HL-60/S4 treated with phorbol 12-myristate 13-acetate at 8.2 ng/mL for 4 days and 3 days (cell line): ENCODE results near the gene CCDC83.
"Not testable (repeated sequence)": the region's sequence is repeated elsewhere in the genome, so short reads cannot be mapped to it uniquely, and the experiment has no call there.

Experiments used
- in situ Hi-C: fragments of 300-500 bp; cut with MboI; formaldehyde crosslinking; loops from 2 replicates; pipeline ENCODE4 v1.15.0; 2022; ENCODE audit warnings: low sequenced_read_pairs

The CCDC83 gene

DNA sequence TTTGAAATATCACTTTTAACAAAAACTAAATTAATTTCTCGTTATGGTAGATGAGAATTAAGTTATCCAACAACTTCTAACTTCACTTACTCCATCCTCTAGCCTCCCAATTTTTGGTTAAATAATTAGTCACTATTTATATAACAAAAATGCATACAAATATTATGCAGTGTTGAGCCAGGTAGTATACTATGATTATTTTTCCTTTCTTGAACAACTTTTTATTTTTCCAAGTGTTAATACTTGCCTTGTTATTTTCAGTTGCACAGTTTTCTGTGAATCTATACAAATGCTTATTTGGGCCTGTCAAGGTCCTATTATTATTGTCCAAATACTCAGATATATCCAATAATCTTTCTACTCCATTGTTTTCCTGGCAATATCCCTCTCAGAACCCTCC is 19.9 kb upstream of the CCDC83 start:
- in situ Hi-C loops, result no loop called here

DNA sequence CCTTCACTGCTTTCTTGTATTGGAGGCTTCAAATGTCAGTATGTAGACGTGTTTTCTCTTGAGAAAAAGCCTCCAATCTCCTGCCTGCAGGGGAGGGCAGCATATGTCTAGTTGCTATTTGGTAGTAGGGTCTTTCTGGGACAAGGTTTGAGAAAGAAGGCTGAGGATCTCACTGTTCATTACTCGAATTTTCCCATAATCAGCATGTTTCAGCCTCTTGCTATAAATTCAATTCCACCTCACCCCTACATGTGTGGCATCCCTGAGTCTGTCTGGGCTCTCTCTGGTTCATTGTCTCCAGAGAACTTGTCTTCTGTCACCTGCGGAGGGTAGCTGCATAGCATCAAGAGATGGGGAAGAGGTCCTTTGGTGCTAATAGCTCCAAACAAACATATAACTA is 19.5 kb upstream of the CCDC83 start:
- in situ Hi-C loops, result no loop called here

DNA sequence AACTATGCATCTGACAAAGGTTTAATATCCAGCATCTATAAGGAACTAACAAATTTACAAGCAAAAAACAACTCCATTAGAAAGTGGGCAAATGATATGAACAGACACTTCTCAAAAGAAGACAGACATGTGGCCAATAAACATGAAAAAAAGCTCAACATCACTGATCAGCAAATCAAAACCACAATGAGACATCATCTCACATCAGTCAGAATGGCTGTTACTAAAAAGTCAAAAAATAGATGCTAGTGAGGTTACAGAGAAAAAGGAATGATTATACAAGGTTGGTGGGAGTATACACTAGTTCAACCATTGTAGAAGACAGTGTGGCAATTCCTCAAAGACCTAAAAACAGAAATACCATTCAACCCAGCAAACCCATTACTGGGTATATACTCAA is 14.3 kb upstream of the CCDC83 start:
- in situ Hi-C loops, result not testable (repeated sequence)

DNA sequence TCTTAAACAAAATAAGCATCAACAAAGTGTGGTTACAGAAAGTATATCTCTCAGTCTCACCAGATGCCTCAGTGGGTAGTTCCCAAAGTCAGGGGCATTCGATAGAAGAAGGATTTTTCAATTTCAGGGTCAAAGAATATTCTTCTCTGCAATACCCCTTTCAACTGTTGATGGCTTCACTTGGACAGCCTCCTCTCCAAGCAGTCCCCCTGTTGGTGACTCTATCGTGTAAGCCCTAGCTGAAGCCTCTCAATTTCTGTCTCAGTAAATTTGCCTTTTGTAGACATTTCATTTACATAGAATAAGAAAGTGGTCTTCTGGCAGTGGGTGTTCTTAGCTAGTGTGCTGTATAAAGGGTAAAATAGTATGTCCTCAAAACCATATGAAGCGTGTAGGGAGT is 11.3 kb upstream of the CCDC83 start:
- in situ Hi-C loops, result no loop called here

DNA sequence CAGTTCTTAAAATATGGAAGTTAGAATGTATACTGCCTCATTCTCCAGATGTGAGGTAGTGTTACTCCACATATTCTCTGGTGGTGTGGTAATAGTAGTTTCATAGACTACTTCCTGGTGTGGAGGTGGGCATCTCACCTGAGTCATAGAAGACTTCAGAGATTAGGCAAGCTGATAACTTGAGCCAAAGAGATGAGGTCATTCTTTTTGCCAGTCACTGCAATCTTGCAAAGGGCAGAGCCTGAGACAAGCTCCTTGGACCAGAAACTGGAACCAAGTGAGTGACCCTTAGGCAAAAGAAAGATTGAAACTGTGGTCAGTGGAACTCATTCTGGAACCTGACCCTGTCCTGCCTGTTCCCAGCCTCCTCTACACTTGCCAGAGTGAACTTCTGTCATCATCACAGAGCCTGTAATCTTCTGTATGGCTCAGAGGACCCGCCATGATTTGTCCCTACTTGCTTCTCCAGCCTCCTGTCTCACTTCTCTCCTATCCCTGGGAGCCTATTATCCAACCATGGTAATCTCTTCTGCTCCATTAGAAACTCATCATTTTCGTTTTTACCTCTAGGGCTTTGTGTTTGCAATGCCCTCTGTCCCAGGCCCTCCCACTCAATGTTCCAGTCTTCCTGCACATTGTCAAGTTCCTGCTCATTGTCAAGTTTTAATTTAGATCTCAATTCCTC is 10.6 kb upstream of the CCDC83 start:
- in situ Hi-C loops, result no loop called here

DNA sequence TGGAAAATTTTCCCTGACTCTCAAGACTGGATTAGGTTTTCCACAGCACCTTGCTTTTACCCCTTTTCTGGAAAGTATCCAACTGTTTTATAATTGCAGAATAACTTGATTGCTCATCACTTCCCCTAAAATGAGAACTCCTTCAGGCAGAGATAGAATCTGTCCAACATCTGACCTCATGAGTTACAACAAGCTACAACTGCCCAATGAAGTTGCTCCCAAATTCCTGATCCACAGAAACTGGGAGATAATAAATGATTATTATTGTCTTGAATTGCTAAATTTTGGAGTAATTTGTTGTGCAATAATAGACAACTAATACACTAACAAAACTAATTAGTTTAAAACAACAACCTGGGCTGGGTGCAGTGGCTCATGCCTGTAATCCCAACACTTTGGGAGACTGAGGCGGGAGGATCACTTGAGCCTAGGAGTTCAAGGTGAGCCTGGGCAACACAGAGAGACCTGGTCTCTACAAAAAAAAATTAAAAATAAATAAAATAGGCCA is 10.0 kb upstream of the CCDC83 start:
- in situ Hi-C loops, result no loop called here

DNA sequence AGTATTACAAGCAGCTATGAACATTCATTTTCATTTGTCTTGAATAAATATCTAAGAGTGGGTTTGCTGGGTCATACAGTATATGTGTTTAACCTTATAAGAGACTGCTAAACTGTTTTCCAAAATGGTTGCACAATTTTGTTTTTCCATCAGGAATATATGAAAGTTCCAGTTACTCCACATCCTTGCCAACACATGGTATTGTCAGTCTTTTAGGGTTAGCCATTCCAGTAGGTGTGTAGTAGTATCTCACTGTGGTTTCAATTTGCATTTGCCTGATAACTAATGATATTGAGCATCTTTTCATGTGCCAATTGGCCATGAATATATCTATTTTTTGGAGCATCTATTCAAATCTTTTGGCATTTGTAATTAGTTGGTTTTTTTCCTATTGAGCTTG is 7.7 kb upstream of the CCDC83 start:
- in situ Hi-C loops, result no loop called here

DNA sequence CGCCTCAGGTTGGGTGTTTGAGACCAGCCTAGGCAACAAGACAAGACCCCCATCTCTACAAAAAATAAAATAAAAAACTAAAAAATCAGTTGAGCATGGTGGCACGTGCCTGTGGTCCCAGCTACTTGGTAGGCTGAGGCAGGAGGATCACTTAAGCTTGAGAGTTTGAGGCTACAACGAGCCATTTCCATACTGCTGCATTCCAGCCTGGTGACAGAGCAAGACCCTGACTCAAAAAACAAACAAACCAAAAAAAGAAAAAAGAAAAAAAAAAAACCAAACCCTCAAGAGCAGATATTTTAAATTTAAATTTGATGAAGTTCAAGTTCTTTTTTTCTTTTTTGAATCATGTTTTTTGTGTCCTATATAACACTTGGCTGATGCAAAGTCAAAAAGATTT is 7.2 kb upstream of the CCDC83 start:
- in situ Hi-C loops, result no loop called here

DNA sequence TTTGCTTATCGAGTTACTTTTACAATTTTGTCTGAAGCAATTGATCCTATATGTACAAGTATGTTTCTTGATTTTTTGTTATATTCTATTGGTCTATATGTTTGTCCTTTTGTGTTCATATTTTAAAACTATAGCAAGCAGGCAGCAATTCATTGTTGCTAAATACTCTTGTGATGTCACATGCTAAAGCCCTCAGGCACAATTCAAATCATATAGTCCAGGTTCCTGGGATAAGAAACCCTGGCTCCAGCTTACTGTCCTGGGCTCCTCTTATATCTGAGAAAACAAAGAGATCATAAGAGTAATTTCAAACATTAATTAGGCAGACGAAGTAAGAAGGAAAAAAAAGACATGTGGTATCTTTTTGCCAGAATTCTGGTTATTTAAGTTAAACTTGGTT is 6.6 kb upstream of the CCDC83 start:
- in situ Hi-C loops, result no loop called here

DNA sequence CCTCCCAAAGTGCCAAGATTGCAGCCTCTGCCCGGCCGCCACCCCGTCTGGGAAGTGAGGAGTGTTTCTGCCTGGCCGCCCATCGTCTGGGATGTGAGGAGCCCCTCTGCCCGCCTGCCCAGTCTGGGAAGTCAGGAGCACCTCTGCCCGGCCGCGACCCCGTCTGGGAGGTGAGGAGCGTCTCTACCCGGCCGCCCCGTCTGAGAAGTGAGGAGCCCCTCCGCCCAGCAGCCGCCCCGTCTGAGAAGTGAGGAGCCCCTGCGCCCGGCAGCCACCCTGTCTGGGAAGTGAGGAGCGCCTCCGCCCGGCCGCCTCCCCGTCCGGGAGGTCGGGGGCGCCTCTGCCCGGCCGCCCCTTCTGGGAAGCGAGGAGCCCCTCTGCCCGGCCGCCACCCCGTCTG is 2.4 kb upstream of the CCDC83 start:
- in situ Hi-C loops, result not testable (repeated sequence)

DNA sequence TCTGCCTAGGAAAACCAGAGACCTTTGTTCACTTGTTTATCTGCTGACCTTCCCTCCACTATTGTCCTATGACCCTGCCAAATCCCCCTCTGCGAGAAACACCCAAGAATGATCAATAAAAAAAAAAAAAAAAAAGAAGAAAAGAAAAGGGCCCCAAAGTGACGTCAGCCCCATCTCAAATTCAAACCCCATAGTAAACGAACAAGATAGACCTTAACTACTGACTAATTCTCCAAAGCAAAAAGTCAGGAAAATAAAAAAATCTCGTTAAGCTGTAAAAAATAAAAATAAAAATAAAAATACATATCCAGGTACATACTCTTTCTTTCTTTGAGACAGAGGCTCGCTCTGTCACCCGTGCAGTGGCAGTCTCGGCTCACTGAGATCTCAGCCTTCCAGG is 1.6 kb upstream of the CCDC83 start:
- in situ Hi-C loops, result not testable (repeated sequence)

DNA sequence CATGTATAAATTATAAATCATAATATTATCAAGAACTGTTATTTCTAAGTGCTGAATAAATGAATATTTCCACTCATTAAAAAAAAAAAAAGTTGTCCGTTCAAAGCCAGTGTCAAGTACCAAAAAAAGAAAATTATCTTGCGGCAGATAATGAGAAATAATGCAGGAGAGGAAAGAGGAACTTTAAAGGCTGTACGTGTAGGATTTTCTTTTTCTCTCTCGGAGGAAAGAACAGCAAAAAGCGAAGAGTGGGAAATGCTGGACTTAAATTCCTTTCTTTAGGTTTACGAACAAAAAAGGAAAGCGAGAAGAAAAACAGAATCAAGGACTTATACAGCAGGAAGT is 999 bp upstream of the CCDC83 start:
- in situ Hi-C loops, result no loop called here

DNA sequence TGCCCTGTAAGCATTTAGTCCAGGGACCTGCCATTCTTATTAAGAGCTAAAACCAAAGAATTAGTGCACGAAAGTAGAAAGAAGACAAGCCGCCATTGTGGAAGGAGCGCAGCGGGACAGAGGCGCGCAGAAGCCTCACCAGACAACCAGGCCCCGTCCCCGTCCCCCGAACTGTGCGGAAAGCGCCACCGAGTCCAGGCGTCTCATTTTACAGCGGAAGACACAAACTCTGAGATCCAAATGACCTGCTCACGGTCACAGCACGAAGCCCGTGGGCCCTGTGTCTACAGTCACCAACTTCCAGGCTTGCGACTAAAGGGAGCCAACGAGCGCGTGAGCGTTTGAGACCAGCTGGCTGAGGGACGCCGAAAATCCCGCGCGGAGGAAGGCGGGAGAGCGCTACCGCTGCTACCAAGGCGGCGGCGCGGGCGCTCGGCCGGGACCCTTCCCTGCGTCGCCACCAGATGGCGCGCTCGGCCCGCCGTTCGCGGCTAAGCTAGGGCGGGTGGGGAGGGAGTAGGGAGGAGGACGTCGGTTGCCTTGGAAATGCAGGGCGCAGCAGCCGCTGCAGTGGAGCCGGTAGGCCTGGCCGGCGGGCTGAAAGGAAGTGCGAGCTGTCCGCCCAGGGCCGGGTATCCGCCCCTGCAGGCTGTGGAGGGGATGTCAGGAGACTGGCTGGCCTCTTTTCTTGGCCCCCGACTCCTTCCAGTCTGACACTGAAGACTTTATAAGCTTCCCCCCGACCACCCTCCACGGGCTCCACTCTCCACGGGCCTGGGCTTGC is 434 bp upstream of the CCDC83 start:
- in situ Hi-C loops, result no loop called here

DNA sequence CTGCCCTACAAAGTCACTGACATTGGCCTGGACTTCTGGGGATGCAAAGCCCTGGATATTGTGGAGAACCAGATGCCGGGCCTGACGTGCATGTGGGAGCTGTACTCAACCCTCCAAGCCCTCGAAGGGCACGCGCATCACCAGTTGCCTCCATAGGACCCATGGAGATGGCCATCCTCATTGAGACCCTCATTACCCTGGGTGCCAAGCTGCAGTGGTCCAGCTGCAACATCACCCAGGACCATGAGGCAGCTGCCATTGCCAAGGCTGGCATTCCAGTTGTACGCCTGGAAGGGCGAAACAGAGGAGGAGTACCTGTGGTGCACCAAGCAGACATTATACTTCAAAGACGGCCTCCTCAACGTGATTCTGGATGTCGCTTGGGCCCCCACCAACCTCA is 1.9 kb downstream of the CCDC83 start:
- in situ Hi-C loops, result no loop called here

DNA sequence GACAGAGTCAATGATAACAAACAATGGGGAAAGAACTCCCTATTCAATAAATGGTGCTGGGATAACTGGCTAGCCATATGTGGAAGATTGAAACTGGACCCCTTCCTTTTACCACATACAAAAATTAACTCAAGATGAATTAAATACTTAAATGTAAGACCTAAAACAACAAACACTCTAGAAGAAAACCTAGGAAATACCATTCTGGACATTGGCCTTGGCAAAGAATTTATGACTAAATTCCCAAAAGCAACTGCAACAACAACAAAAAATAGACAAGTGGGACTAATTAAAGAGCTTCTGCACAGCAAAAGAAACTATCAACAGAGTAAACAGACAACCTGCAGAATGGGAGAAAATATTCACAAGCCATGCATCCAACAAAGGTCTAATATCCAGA is 4.4 kb downstream of the CCDC83 start:
- in situ Hi-C loops, result not testable (repeated sequence)

DNA sequence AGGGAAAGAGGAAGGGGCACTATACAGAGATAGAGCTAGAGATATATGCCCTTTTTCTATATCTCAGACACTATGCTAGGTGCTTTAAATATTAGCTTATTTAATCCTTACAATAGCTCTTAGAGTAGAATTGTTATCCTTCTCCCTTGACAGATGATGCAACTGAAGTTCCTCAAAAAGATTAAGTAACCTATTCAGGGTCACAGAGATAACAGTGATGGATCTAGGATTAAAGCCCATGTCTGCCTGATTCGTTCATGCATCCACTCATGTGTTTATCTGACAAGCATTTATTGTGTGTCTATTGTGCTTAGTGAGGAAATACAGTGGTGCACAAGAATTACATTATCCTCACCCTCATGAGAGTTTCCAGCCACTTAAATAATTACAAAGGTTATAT is 8.7 kb downstream of the CCDC83 start:
- in situ Hi-C loops, result no loop called here

DNA sequence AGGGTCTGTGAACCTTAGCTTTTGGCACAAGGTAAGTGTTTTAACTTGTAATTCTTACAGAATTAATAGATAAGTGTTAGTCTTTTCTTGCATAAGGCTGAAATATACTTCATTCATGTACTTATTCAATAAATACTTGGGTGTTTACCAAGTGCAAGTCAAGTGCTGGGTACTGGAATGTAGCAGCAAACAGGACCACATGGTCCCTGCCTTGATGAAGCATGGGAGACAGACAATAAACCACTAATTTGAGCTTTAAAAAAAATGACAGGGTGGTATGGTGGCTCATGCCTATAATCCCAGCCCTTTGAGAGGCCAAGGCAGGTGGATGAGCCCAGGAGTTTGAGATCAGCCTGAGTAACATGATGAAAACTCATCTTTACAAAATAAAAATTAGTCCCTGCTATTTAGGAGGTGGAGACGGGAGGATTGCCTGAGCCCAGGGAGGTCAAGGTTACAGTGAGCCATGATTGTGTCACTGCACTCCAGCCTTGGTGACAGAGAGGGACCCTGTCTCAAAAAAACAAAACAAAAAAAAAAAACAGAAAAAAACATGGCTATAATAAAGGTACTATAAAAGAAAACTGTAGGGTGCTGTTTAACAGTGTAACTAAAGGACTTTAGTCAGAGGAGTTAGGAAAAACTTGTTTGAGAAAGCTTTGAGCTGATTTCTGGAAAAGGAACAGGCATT is 11.1 kb downstream of the CCDC83 start:
- in situ Hi-C loops, result no loop called here

DNA sequence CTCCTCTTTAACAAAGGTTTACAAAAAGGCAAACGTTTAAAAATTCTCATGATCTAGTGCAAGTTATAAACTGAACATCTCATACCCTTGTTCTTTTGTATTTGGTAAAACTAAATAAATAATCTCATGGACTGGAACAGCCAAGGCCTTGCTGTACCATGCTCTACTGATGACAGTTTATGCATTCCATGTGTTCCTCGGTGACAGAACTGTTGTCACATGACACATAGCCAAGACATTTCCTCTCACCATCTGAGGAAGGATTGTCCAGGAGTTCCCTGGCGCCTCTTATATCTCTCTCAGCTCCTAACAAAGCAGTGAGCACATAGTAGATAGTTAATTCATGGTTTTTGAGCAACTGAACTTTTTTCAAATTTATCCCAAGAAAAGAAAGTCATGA is 12.6 kb downstream of the CCDC83 start:
- in situ Hi-C loops, result no loop called here

DNA sequence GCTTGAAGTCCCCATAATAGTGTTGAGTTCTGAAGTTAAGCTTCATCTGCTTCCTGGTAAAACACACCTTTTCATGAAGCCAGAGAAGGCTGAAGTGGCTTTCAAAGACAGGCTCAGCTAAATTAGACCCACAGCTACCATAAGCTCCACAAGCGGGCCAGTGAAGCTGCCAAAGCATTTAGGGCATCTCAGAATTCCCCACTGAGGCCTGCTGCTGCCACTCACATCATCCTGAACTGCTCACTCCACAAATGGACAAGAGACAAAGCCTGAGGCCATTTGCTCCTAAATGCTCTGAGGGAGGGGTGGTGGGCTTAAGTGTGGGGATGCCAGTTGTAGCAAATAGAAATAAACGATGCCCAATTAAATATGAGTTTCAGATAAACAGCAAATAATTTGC is 14.6 kb downstream of the CCDC83 start:
- in situ Hi-C loops, result no loop called here

DNA sequence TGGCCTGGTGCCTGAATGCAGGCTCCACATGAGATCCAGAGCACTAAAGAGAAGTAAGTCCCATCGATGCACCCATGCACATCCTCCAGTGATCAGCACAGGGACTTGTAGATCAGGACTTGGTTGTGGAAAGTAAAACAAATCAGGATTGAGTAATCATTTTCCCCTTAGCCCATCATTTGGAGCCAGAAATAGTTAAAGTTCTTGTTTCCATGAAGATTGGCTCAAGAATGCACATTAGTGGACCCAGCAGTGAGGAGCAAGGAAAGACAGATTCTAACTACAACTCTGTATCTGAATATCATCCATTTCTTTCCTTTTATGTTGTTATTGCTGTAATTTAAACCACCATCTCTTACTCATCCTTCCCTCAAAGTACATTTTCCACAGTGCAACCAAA is 19.1 kb downstream of the CCDC83 start:
- in situ Hi-C loops, result no loop called here

DNA sequence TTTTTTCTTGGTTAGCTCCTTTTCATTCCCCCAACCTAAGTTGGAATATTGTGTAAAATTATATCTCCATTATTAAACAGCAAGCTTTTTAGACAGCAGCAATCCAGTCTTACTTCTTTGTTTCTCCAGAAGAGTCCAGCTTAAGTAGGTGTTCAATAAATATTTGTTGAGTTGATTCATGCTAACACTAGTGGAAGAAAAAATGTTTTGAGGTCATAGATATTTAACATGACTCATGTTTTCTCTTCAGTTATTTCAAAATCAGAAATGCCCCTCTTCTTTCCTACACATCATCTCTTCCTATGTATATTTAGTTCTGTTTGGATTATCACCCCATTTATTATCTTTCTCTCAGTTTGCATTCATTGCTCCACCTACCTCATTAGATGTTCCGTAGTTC is 20.3 kb downstream of the CCDC83 start:
- in situ Hi-C loops, result no loop called here

DNA sequence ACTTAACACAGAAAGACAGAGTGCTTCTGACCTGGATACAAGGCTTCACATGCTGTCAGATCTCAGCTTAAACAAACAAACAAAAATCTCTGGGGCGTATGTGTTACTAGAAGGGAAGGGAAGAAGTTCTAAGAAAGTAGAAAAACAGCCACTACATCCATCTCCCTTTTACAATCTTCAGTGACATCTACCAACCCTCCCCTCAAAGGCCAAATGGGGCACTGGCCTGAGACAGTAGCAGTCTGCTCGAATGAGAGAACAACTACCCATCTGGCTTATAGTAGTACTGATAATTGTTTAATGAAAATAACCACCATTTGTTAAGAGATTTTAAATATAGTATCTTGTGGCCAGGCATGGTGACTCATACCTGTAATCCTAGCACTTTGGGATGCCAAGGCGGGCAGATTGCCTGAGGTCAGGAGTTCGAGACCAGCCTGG is 29.4 kb downstream of the CCDC83 start:
- in situ Hi-C loops, result no loop called here
